GOT3 (cell line): ENCODE measurements around the gene RBBP4.
A peak's percentile ranks its signal among the peaks of the same experiment; 100 is the strongest.
"Not testable (repeated sequence)": the region's sequence is repeated elsewhere in the genome, so short reads cannot be mapped to it uniquely, and the experiment has no call there.

Source experiments
- DNase-seq: peaks from one replicate; lab custom pipeline; 2025; ENCODE audit warnings: mixed read lengths; lab: John Stamatoyannopoulos, UW

Gene RBBP4

GRCh38 chr1:32650752-32651460, at the start of gene RBBP4:
Gene RBBP4 (plus strand): TSS chr1:32651208. CDS start chr1:32651307, 99 bp downstream.
- DNase-seq: peak; percentile 95

GRCh38 chr1:32605711-32606424, 45.1 kb upstream of the RBBP4 start:
- no peak for DNase-seq

- no peak for DNase-seq
Measured at GRCh38 chr1:32606565-32607371, 44.2 kb upstream of the RBBP4 start.

GRCh38 chr1:32609180-32609579, 41.8 kb upstream of the RBBP4 start:
- no peak for DNase-seq

GRCh38 chr1:32611859-32612188, 39.2 kb upstream of the RBBP4 start:
- DNase-seq: no peak

- DNase-seq: peak; percentile 53
Measured at GRCh38 chr1:32612189-32612881, 38.7 kb upstream of the RBBP4 start.

- DNase-seq: no peak
Measured at GRCh38 chr1:32613472-32613871, 37.5 kb upstream of the RBBP4 start.

- DNase-seq: no peak
Measured at GRCh38 chr1:32618673-32619221, 32.3 kb upstream of the RBBP4 start.

GRCh38 chr1:32619701-32620485, 31.1 kb upstream of the RBBP4 start:
- DNase-seq: no peak

GRCh38 chr1:32622205-32622604, 28.8 kb upstream of the RBBP4 start:
- no peak for DNase-seq

- no peak for DNase-seq
Measured at GRCh38 chr1:32622806-32623681, 28.0 kb upstream of the RBBP4 start.

- no peak for DNase-seq
Measured at GRCh38 chr1:32623775-32624174, 27.2 kb upstream of the RBBP4 start.

GRCh38 chr1:32626176-32626575, 24.8 kb upstream of the RBBP4 start:
- DNase-seq: no peak

GRCh38 chr1:32627596-32628162, 23.3 kb upstream of the RBBP4 start:
- no peak for DNase-seq

GRCh38 chr1:32630173-32630572, 20.8 kb upstream of the RBBP4 start:
- DNase-seq: not testable (repeated sequence)

- no peak for DNase-seq
Measured at GRCh38 chr1:32632829-32633228, 18.2 kb upstream of the RBBP4 start.

GRCh38 chr1:32635508-32636277, 15.3 kb upstream of the RBBP4 start:
- no peak for DNase-seq

- DNase-seq: no peak
Measured at GRCh38 chr1:32636914-32637645, 13.9 kb upstream of the RBBP4 start.
